GM23248 (cell line): Measurements from ENCODE around the gene TRIM14. TPM values are rescaled to one million over a fixed set of nuclear protein-coding genes. Genes with fewer than 3 reads are reported as not detected.

Source experiments
- DNase-seq: peaks from one replicate; pipeline ENCODE4 v3.0.0-alpha.2; 2015
- H2AFZ ChIP-seq: fragments of 200-600 bp; sonication (generic); 2 replicates; pipeline ENCODE4 v1.6.1; 2016; ENCODE audit warnings: antibody characterized with exemption
- H3F3A ChIP-seq: fragments of 200-600 bp; sonication (generic); 2 replicates; pipeline ENCODE4 v1.6.1; 2016; ENCODE audit warnings: mild to moderate bottlenecking, antibody characterized with exemption, mixed run types; ENCODE audit not compliant: insufficient read depth
- H3K27ac ChIP-seq: fragments of 200-600 bp; sonication (generic); 2 replicates; pipeline ENCODE4 v1.5.1; 2016; ENCODE audit warnings: mild to moderate bottlenecking
- H3K27me3 ChIP-seq: fragments of 200-600 bp; sonication (generic); replicated peaks from 2 replicates; pipeline ENCODE4 v1.6.1; 2016; ENCODE audit warnings: mild to moderate bottlenecking; ENCODE audit not compliant: insufficient read depth
- H3K36me3 ChIP-seq: fragments of 200-600 bp; sonication (generic); 2 replicates; pipeline ENCODE4 v1.6.1; 2016; ENCODE audit warnings: low read depth, mild to moderate bottlenecking
- H3K4me1 ChIP-seq: fragments of 200-600 bp; sonication (generic); 2 replicates; pipeline ENCODE4 v1.6.1; 2016; ENCODE audit warnings: mild to moderate bottlenecking; ENCODE audit not compliant: insufficient read depth
- H3K4me2 ChIP-seq: fragments of 200-600 bp; sonication (generic); one replicate; pipeline ENCODE4 v1.6.1; 2016; ENCODE audit warnings: mild to moderate bottlenecking; ENCODE audit not compliant: unreplicated experiment
- H3K4me3 ChIP-seq: fragments of 200-600 bp; sonication (generic); 2 replicates; pipeline ENCODE4 v1.5.1; 2016; ENCODE audit warnings: mild to moderate bottlenecking
- H3K79me2 ChIP-seq: fragments of 200-600 bp; sonication (generic); 2 replicates; pipeline ENCODE4 v1.6.1; 2016; ENCODE audit warnings: mild to moderate bottlenecking; ENCODE audit not compliant: insufficient read depth
- H3K9ac ChIP-seq: fragments of 200-600 bp; sonication (generic); 2 replicates; pipeline ENCODE4 v1.6.1; 2016; ENCODE audit warnings: mild to moderate bottlenecking
- H3K9me2 ChIP-seq: fragments of 200-600 bp; sonication (generic); 2 replicates; pipeline ENCODE4 v1.6.1; 2016; ENCODE audit warnings: mixed run types, mild to moderate bottlenecking, moderate library complexity; ENCODE audit not compliant: insufficient read depth
- H3K9me3 ChIP-seq: fragments of 200-600 bp; sonication (generic); one replicate; pipeline ENCODE4 v1.6.1; 2017; ENCODE audit warnings: low read depth
- H4K20me1 ChIP-seq: fragments of 200-600 bp; sonication (generic); 2 replicates; pipeline ENCODE4 v1.6.0; 2016; ENCODE audit not compliant: insufficient read depth
- EZH2 ChIP-seq: fragments of 200-600 bp; sonication (generic); IDR thresholded peaks from 2 replicates; pipeline ENCODE4 v1.6.1; 2018; ENCODE audit warnings: antibody characterized with exemption, mild to moderate bottlenecking; ENCODE audit not compliant: insufficient read depth, poor library complexity, severe bottlenecking
- EZH2phosphoT487 ChIP-seq: fragments of 200-600 bp; sonication (generic); IDR thresholded peaks from 2 replicates; pipeline ENCODE4 v1.6.1; 2018; ENCODE audit warnings: antibody characterized with exemption, moderate library complexity, mild to moderate bottlenecking, low read depth; ENCODE audit not compliant: insufficient read depth
- WGBS, 2 experiments: methylation state at CpG; one replicate each; pipeline ENCODE4 v1.1.6; 2015 to 2017; ENCODE audit warnings: low lambda C conversion rate in 2 of 2, low coverage in 1 of 2; ENCODE audit errors: missing lambda C conversion rate in 2 of 2; 5-methylcytosine and 5-hydroxymethylcytosine counted together
- in situ Hi-C: fragments of 300-500 bp; cut with MboI; formaldehyde crosslinking; loops from 2 replicates; pipeline ENCODE4 v1.15.0; 2020
- polyA plus RNA-seq: library from polyadenylated mRNA; unstranded; fragments of >200 nt; fragmentation: Nextera tagmentation; extraction: Ambion mirVana; gene quantifications from 2 replicates; pipeline ENCODE4 v1.2.1, GENCODE V29; 2016
- total RNA-seq: library from RNA; depleted of rRNA; stranded (reverse); fragments of >200 nt; shearing (Covaris generic); gene quantifications from 2 replicates; pipeline ENCODE4 v1.2.3, GENCODE V29; 2014

TRIM14 gene
- total and polyA plus RNA-seq, 2 experiments from 2014 or later = 6.4 to 7.8 TPM

GRCh38 chr9:98043915-98044314, 75.1 kb downstream of the TRIM14 start:
- H3K4me3 ChIP-seq = no peak overlapping the region
- no peaks in the 10 kb centered on the region for H3K9me2 ChIP-seq
- TF ChIP-seq EZH2 (no peak), EZH2phosphoT487 (no peak)
- no peak overlapping the region for H3K27ac ChIP-seq
- no peaks in the 10 kb centered on the region for H4K20me1 ChIP-seq
- no peak overlapping the region for H2AFZ ChIP-seq
- H3F3A ChIP-seq = no peaks in the 10 kb centered on the region
- H3K27me3 ChIP-seq = no peaks in the 10 kb centered on the region
- no peak for DNase-seq
- H3K4me1 ChIP-seq = peaks cover 9% of the 10 kb centered on the region
- WGBS, 2 experiments = 82 to 83% methylated on average over 5 of the region's 5 CpGs
- no peak overlapping the region for H3K9ac ChIP-seq
- H3K4me2 ChIP-seq = no peak overlapping the region
- no peaks in the 10 kb centered on the region for H3K36me3 ChIP-seq
- no peaks in the 10 kb centered on the region for H3K79me2 ChIP-seq
- in situ Hi-C loops = no loop called here
- no peaks in the 10 kb centered on the region for H3K9me3 ChIP-seq

GRCh38 chr9:98040212-98040611, 78.8 kb downstream of the TRIM14 start:
- in situ Hi-C loops = no loop called here

GRCh38 chr9:98039607-98040017, 79.4 kb downstream of the TRIM14 start:
- TF ChIP-seq EZH2phosphoT487 = no peak
- no peak for TF ChIP-seq EZH2
- peaks cover 16% of the 10 kb centered on the region; the same call in 1 of the 2 replicates for H3F3A ChIP-seq
- no peaks in the 10 kb centered on the region for H3K79me2 ChIP-seq
- H3K4me3 ChIP-seq = no peak overlapping the region
- no peaks in the 10 kb centered on the region for H3K9me2 ChIP-seq
- no peaks in the 10 kb centered on the region for H3K9me3 ChIP-seq
- no peak overlapping the region for H3K9ac ChIP-seq
- peak; percentile 38 for DNase-seq
- 73 to 74% methylated on average over 10 of the region's 10 CpGs for WGBS, 2 experiments
- in situ Hi-C loops = no loop called here
- peak overlapping the region; percentile 27 for H3K4me2 ChIP-seq
- 0 out of 2 replicates have a peak overlapping the region, but pooled peaks have one; percentile 8 for H2AFZ ChIP-seq
- no peaks in the 10 kb centered on the region for H3K27me3 ChIP-seq
- no peak overlapping the region for H3K27ac ChIP-seq
- H3K4me1 ChIP-seq = peaks cover 36% of the 10 kb centered on the region
- H4K20me1 ChIP-seq = no peaks in the 10 kb centered on the region
- no peaks in the 10 kb centered on the region for H3K36me3 ChIP-seq

More at GRCh38 chr9:98040212-98040611, 78.8 kb downstream of the TRIM14 start:
- Histone ChIP-seq H3K27ac (no peak overlapping the region), H3K9me3 (no peaks in the 10 kb centered on the region), H3F3A (peaks cover 12% of the 10 kb centered on the region; the same call in 1 of the 2 replicates), H3K36me3 (no peaks in the 10 kb centered on the region), H3K9me2 (no peaks in the 10 kb centered on the region), H3K9ac (no peak overlapping the region), H3K4me3 (no peak overlapping the region), H2AFZ (0 out of 2 replicates have a peak overlapping the region, but pooled peaks have one; percentile 8), H3K27me3 (no peaks in the 10 kb centered on the region), H4K20me1 (no peaks in the 10 kb centered on the region), H3K4me1 (peaks cover 30% of the 10 kb centered on the region), H3K79me2 (no peaks in the 10 kb centered on the region), H3K4me2 (no peak overlapping the region)
- WGBS, 2 experiments = 79 to 82% methylated on average over 6 of the region's 6 CpGs
- no peak for DNase-seq
- TF ChIP-seq EZH2phosphoT487 (no peak), EZH2 (no peak)

GRCh38 chr9:98038958-98039357, 80.1 kb downstream of the TRIM14 start:
- Histone ChIP-seq H3K4me2 (no peak overlapping the region), H2AFZ (0 out of 2 replicates have a peak overlapping the region, but pooled peaks have one; percentile 8), H3F3A (peaks cover 16% of the 10 kb centered on the region; the same call in 1 of the 2 replicates), H3K9me3 (no peaks in the 10 kb centered on the region), H3K36me3 (no peaks in the 10 kb centered on the region), H3K4me3 (no peak overlapping the region), H3K9me2 (no peaks in the 10 kb centered on the region), H3K9ac (no peak overlapping the region), H3K79me2 (no peaks in the 10 kb centered on the region), H3K4me1 (peaks cover 39% of the 10 kb centered on the region), H3K27me3 (no peaks in the 10 kb centered on the region), H3K27ac (no peak overlapping the region), H4K20me1 (no peaks in the 10 kb centered on the region)
- in situ Hi-C loops = no loop called here
- WGBS, 2 experiments = 81 to 84% methylated on average over 8 of the region's 8 CpGs
- TF ChIP-seq EZH2 = no peak
- TF ChIP-seq EZH2phosphoT487 = no peak
- DNase-seq = no peak

- Histone ChIP-seq H3K4me1 (peaks cover 47% of the 10 kb centered on the region), H2AFZ (0 out of 2 replicates have a peak overlapping the region, but pooled peaks have one; percentile 18), H3K79me2 (no peaks in the 10 kb centered on the region), H3K4me2 (peak overlapping the region; percentile 9), H3K9me3 (no peaks in the 10 kb centered on the region), H3K9me2 (no peaks in the 10 kb centered on the region), H3K36me3 (no peaks in the 10 kb centered on the region), H3K4me3 (no peak overlapping the region), H3F3A (peaks cover 21% of the 10 kb centered on the region), H4K20me1 (no peaks in the 10 kb centered on the region), H3K27me3 (no peaks in the 10 kb centered on the region), H3K27ac (no peak overlapping the region), H3K9ac (no peak overlapping the region)
- in situ Hi-C loops = no loop called here
- TF ChIP-seq EZH2phosphoT487 (no peak), EZH2 (no peak)
- DNase-seq = peak; percentile 39
These were observed 81.7 kb downstream of the TRIM14 start for GRCh38 chr9:98037357-98037756.
